Hippocampal formation (tissue), 2 donors: ENCODE results near the gene IL23R.

Source experiments
- DNase-seq, 2 donors: peaks; one replicate each; lab custom pipeline; 2025; lab: John Stamatoyannopoulos, UW

The IL23R gene

DNA sequence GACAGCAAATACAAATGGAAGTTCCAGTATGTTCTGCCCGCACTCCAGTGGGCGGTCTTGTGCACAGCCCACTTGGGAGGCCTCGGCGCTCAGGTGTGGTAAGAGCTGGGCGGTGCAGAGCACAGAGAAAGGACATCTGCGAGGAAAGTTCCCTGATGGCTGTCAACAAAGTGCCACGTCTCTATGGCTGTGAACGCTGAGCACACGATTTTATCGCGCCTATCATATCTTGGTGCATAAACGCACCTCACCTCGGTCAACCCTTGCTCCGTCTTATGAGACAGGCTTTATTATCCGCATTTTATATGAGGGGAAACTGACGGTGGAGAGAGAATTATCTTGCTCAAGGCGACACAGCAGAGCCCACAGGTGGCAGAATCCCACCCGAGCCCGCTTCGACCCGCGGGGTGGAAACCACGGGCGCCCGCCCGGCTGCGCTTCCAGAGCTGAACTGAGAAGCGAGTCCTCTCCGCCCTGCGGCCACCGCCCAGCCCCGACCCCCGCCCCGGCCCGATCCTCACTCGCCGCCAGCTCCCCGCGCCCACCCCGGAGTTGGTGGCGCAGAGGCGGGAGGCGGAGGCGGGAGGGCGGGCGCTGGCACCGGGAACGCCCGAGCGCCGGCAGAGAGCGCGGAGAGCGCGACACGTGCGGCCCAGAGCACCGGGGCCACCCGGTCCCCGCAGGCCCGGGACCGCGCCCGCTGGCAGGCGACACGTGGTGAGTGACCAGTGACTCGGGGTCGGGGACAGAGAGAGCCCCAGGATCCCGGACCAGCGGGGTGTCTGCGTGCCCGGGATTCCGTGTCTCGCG is 141.2 kb downstream of the IL23R start, which contains the start of gene IL12RB2:
TSS of gene IL12RB2 (plus strand) at position 623 of the 810 bp plus-strand sequence. CDS start 12,496 bp downstream, outside the sequence.
- DNase-seq: no peak

DNA sequence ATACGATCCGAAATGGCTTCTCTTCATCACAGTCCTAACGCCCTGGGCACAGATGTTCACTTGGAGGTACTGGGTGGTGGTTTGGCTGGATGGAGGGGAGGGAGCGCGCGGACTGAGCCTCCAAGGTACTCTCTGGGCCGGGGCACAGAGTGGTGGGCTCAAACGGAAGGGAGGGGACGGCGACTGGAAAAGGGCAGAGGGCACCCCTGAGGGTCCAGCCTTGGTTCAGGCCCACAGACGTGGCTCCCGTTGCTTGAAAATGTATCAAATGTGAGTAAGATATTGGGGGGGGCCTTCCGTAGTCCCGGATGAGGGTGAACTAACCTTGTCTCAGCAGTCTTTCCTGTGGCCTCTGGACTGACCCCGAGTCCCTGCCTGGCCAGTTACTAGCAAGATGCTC is 141.9 kb downstream of the IL23R start:
- no peak for DNase-seq
